ENCODE results near the gene CHRM1.

DNA sequence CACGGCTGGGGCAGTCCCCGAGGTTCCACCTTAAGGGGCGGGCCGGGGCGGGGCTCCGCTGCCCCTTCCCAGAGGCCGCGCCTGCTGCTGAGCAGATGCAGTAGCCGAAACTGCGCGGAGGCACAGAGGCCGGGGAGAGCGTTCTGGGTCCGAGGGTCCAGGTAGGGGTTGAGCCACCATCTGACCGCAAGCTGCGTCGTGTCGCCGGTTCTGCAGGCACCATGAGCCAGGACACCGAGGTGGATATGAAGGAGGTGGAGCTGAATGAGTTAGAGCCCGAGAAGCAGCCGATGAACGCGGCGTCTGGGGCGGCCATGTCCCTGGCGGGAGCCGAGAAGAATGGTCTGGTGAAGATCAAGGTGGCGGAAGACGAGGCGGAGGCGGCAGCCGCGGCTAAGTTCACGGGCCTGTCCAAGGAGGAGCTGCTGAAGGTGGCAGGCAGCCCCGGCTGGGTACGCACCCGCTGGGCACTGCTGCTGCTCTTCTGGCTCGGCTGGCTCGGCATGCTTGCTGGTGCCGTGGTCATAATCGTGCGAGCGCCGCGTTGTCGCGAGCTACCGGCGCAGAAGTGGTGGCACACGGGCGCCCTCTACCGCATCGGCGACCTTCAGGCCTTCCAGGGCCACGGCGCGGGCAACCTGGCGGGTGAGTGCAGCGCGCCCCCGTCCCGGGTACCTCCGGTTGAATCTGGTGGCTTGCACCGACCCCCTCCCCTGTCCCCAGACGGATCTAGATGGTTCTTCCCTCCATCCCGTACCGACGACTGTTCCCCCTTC lies 40.2 kb downstream of the CHRM1 start, which contains the start of gene SLC3A2:
- TF ChIP-seq, protein P1, sequence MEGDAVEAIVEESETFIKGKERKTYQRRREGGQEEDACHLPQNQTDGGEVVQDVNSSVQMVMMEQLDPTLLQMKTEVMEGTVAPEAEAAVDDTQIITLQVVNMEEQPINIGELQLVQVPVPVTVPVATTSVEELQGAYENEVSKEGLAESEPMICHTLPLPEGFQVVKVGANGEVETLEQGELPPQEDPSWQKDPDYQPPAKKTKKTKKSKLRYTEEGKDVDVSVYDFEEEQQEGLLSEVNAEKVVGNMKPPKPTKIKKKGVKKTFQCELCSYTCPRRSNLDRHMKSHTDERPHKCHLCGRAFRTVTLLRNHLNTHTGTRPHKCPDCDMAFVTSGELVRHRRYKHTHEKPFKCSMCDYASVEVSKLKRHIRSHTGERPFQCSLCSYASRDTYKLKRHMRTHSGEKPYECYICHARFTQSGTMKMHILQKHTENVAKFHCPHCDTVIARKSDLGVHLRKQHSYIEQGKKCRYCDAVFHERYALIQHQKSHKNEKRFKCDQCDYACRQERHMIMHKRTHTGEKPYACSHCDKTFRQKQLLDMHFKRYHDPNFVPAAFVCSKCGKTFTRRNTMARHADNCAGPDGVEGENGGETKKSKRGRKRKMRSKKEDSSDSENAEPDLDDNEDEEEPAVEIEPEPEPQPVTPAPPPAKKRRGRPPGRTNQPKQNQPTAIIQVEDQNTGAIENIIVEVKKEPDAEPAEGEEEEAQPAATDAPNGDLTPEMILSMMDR (IDR thresholded peaks at IDR 0.05): peak in 5 of 7 experiments; percentile 42 to 75 (median 60)
- TF ChIP-seq POLR2AphosphoS5 (IDR thresholded peaks at IDR 0.05) (peak; percentile 99 to 100 (median 100)), POLR2A (IDR thresholded peaks at IDR 0.05) (peak in 2 of 4 donors; percentile 95 to 98), EP300 (IDR thresholded peaks at IDR 0.05) (no peak)

All from stomach (tissue), 4 donors.